ENCODE measurements around the gene RGS8. TPM values are rescaled to one million over a fixed set of nuclear protein-coding genes. Genes with fewer than 3 reads are reported as not detected.
"Not testable (repeated sequence)": the region's sequence is repeated elsewhere in the genome, so short reads cannot be mapped to it uniquely, and the experiment has no call there.

RGS8 gene
- total RNA-seq, 2 experiments from 2014 or later: not detected

GRCh38 chr1:182714546-182714945 lies 30.2 kb upstream of the RGS8 start:
- Mint-ChIP-seq H3K27ac (no peak overlapping the region), H3K36me3 (no peaks in the 10 kb centered on the region), H3K4me3 (no peak overlapping the region), H3K9me3 (peaks cover 1% of the 10 kb centered on the region), H3K27me3 (peaks cover 6% of the 10 kb centered on the region), H3K4me1 (peaks cover 15% of the 10 kb centered on the region)
- DNase-seq (no peak), ATAC-seq (ENCODE audit: low read depth) (no peak)
- POLR2A ChIA-PET: no interaction called here

- Mint-ChIP-seq H3K9me3 (peaks cover under 1% of the 10 kb centered on the region), H3K36me3 (no peaks in the 10 kb centered on the region), H3K4me1 (peaks cover 19% of the 10 kb centered on the region), H3K27me3 (peaks cover 4% of the 10 kb centered on the region), H3K4me3 (no peak overlapping the region), H3K27ac (no peak overlapping the region)
- DNase-seq (no peak), ATAC-seq (ENCODE audit: low read depth) (no peak)
- POLR2A ChIA-PET: no interaction called here
Observed at GRCh38 chr1:182713939-182714338, 29.6 kb upstream of the RGS8 start.

GRCh38 chr1:182713492-182713891 lies 29.1 kb upstream of the RGS8 start:
- H3K4me1 Mint-ChIP-seq: peaks cover 20% of the 10 kb centered on the region
- ATAC-seq (ENCODE audit: low read depth) (no peak), DNase-seq (no peak)
- no peak overlapping the region for H3K4me3 Mint-ChIP-seq
- H3K9me3 Mint-ChIP-seq: no peaks in the 10 kb centered on the region
- POLR2A ChIA-PET: no interaction called here
- H3K27me3 Mint-ChIP-seq: peaks cover 3% of the 10 kb centered on the region
- no peak overlapping the region for H3K27ac Mint-ChIP-seq
- H3K36me3 Mint-ChIP-seq: no peaks in the 10 kb centered on the region

GRCh38 chr1:182709855-182710254 lies 25.5 kb upstream of the RGS8 start:
- DNase-seq (no peak), ATAC-seq (ENCODE audit: low read depth) (no peak)
- peaks cover 14% of the 10 kb centered on the region for H3K4me1 Mint-ChIP-seq
- no peaks in the 10 kb centered on the region for H3K36me3 Mint-ChIP-seq
- POLR2A ChIA-PET: no interaction called here
- no peak overlapping the region for H3K27ac Mint-ChIP-seq
- no peaks in the 10 kb centered on the region for H3K9me3 Mint-ChIP-seq
- no peak overlapping the region for H3K4me3 Mint-ChIP-seq
- H3K27me3 Mint-ChIP-seq: peaks cover 6% of the 10 kb centered on the region

- no peak overlapping the region for H3K4me3 Mint-ChIP-seq
- H3K36me3 Mint-ChIP-seq: no peaks in the 10 kb centered on the region
- DNase-seq (no peak), ATAC-seq (ENCODE audit: low read depth) (no peak)
- POLR2A ChIA-PET: no interaction called here
- peaks cover 6% of the 10 kb centered on the region for H3K27me3 Mint-ChIP-seq
- no peak overlapping the region for H3K27ac Mint-ChIP-seq
- H3K9me3 Mint-ChIP-seq: no peaks in the 10 kb centered on the region
- H3K4me1 Mint-ChIP-seq: peaks cover 14% of the 10 kb centered on the region
Observed at GRCh38 chr1:182709225-182709764, 24.9 kb upstream of the RGS8 start.

GRCh38 chr1:182707122-182707521 lies 22.7 kb upstream of the RGS8 start:
- H3K4me1 Mint-ChIP-seq: peaks cover 5% of the 10 kb centered on the region
- ATAC-seq (ENCODE audit: low read depth) (no peak), DNase-seq (no peak)
- POLR2A ChIA-PET: no interaction called here
- no peaks in the 10 kb centered on the region for H3K9me3 Mint-ChIP-seq
- H3K27me3 Mint-ChIP-seq: peaks cover 9% of the 10 kb centered on the region
- no peak overlapping the region for H3K4me3 Mint-ChIP-seq
- H3K27ac Mint-ChIP-seq: no peak overlapping the region
- no peaks in the 10 kb centered on the region for H3K36me3 Mint-ChIP-seq

GRCh38 chr1:182704677-182705076 lies 20.3 kb upstream of the RGS8 start:
- Mint-ChIP-seq H3K9me3 (no peaks in the 10 kb centered on the region), H3K27me3 (peaks cover 24% of the 10 kb centered on the region), H3K36me3 (no peaks in the 10 kb centered on the region), H3K27ac (no peak overlapping the region), H3K4me3 (no peak overlapping the region), H3K4me1 (peaks cover 5% of the 10 kb centered on the region)
- ATAC-seq (ENCODE audit: low read depth) (no peak), DNase-seq (no peak)
- POLR2A ChIA-PET: no interaction called here

GRCh38 chr1:182703539-182703938 lies 19.2 kb upstream of the RGS8 start:
- peaks cover 34% of the 10 kb centered on the region for H3K27me3 Mint-ChIP-seq
- H3K4me1 Mint-ChIP-seq: no peaks in the 10 kb centered on the region
- no peak overlapping the region for H3K27ac Mint-ChIP-seq
- no peaks in the 10 kb centered on the region for H3K9me3 Mint-ChIP-seq
- no peak for ATAC-seq (ENCODE audit: low read depth)
- no peak for DNase-seq
- H3K36me3 Mint-ChIP-seq: no peaks in the 10 kb centered on the region
- POLR2A ChIA-PET: no interaction called here
- H3K4me3 Mint-ChIP-seq: no peak overlapping the region

GRCh38 chr1:182702826-182703524 lies 18.6 kb upstream of the RGS8 start:
- no peaks in the 10 kb centered on the region for H3K9me3 Mint-ChIP-seq
- POLR2A ChIA-PET: no interaction called here

GRCh38 chr1:182700351-182700709 lies 15.9 kb upstream of the RGS8 start:
- H3K4me1 Mint-ChIP-seq: no peaks in the 10 kb centered on the region
- POLR2A ChIA-PET: no interaction called here
- H3K27me3 Mint-ChIP-seq: peaks cover 49% of the 10 kb centered on the region
- no peak for DNase-seq
- ATAC-seq (ENCODE audit: low read depth): no peak
- no peaks in the 10 kb centered on the region for H3K36me3 Mint-ChIP-seq
- no peaks in the 10 kb centered on the region for H3K9me3 Mint-ChIP-seq
- no peak overlapping the region for H3K4me3 Mint-ChIP-seq
- H3K27ac Mint-ChIP-seq: no peak overlapping the region

More at GRCh38 chr1:182702826-182703524, 18.6 kb upstream of the RGS8 start:
- DNase-seq (no peak), ATAC-seq (ENCODE audit: low read depth) (no peak)
- peaks cover 34% of the 10 kb centered on the region for H3K27me3 Mint-ChIP-seq
- no peak overlapping the region for H3K27ac Mint-ChIP-seq
- no peaks in the 10 kb centered on the region for H3K36me3 Mint-ChIP-seq
- no peak overlapping the region for H3K4me3 Mint-ChIP-seq
- no peaks in the 10 kb centered on the region for H3K4me1 Mint-ChIP-seq

GRCh38 chr1:182699393-182700350 lies 15.3 kb upstream of the RGS8 start:
- Mint-ChIP-seq H3K4me3 (no peak overlapping the region), H3K36me3 (no peaks in the 10 kb centered on the region), H3K4me1 (no peaks in the 10 kb centered on the region), H3K9me3 (no peaks in the 10 kb centered on the region), H3K27ac (no peak overlapping the region), H3K27me3 (peaks cover 49% of the 10 kb centered on the region)
- POLR2A ChIA-PET: no interaction called here
- ATAC-seq (ENCODE audit: low read depth): no peak
- DNase-seq: no peak

GRCh38 chr1:182698971-182699370 lies 14.6 kb upstream of the RGS8 start:
- Mint-ChIP-seq H3K4me1 (no peaks in the 10 kb centered on the region), H3K27me3 (peaks cover 54% of the 10 kb centered on the region), H3K27ac (no peak overlapping the region), H3K9me3 (no peaks in the 10 kb centered on the region), H3K4me3 (no peak overlapping the region), H3K36me3 (no peaks in the 10 kb centered on the region)
- ATAC-seq (ENCODE audit: low read depth) (no peak), DNase-seq (no peak)
- POLR2A ChIA-PET: no interaction called here

GRCh38 chr1:182693139-182693538 lies 8.8 kb upstream of the RGS8 start:
- Mint-ChIP-seq H3K9me3 (peaks cover 19% of the 10 kb centered on the region), H3K27me3 (peaks cover 31% of the 10 kb centered on the region)
- not testable (repeated sequence) for DNase-seq; H3K36me3 Mint-ChIP-seq; H3K27ac Mint-ChIP-seq; H3K4me1 Mint-ChIP-seq; ATAC-seq (ENCODE audit: low read depth); H3K4me3 Mint-ChIP-seq
- POLR2A ChIA-PET: interaction anchor here (0.6 kb wide), 1 partner anchor 160 kb away, joined by 3 read pairs; no protein-coding TSS in a partner anchor
